Psoas muscle (tissue), 8 donors: ENCODE measurements around the gene TASP1. TPM values are rescaled to one million over a fixed set of nuclear protein-coding genes. Genes with fewer than 3 reads are reported as not detected.

Experiments used
- ATAC-seq, 4 donors: fragments of 200-7000 bp; cut with Tn5 transposase; one replicate each; pipeline ENCODE4 v1.9.1; 2020; ENCODE audit warnings: moderate library complexity in 3 of 4, mild to moderate bottlenecking in 2 of 4
- DNase-seq, 2 donors: peaks; one replicate each; pipeline ENCODE4 v3.0.0-alpha.2; 2020
- H3K27ac ChIP-seq: fragments of 200-600 bp; one replicate; pipeline ENCODE4 v1.8.0; 2022
- H3K27me3 ChIP-seq, 3 donors: fragments of 200-600 bp in 1 of 3; one replicate each; pipeline versions ENCODE4 v1.6.1 to v1.8.0; 2013 to 2022; ENCODE audit warnings: low read length in 2 of 3, mild to moderate bottlenecking in 2 of 3, moderate library complexity in 1 of 3; ENCODE audit not compliant: insufficient read depth in 3 of 3
- H3K36me3 ChIP-seq, 2 donors: fragments of 200-600 bp in 1 of 2; one replicate each; pipeline versions ENCODE4 v1.6.1 to v1.8.0; 2013 to 2022; ENCODE audit warnings: low read depth in 1 of 2, mild to moderate bottlenecking in 1 of 2, moderate library complexity in 1 of 2; ENCODE audit not compliant: insufficient read depth in 1 of 2
- H3K4me1 ChIP-seq: fragments of 200-600 bp; one replicate; pipeline ENCODE4 v1.8.0; 2022
- H3K4me3 ChIP-seq: fragments of 200-600 bp; one replicate; pipeline ENCODE4 v1.8.0; 2022; ENCODE audit warnings: mild to moderate bottlenecking
- H3K9me3 ChIP-seq: fragments of 200-600 bp; one replicate; pipeline ENCODE4 v1.8.0; 2022
- WGBS, 3 donors: extraction: QIAGEN DNeasy Blood & Tissue Kit; methylation state at CpG; one replicate each; pipeline versions ENCODE4 v1.1.6 to v1.1.7; 2013; 5-methylcytosine and 5-hydroxymethylcytosine counted together
- intact Hi-C, 2 donors: fragments of 100-400 bp; cut with DNase I; formaldehyde crosslinking; loops; one replicate each; pipeline versions ENCODE4 v1.11.0 to v1.14.2; 2022
- polyA plus RNA-seq, 3 donors: library from polyadenylated mRNA; stranded (reverse); fragments of 200-250 nt; gene quantifications; one replicate each; pipeline ENCODE4 v1.2.3, GENCODE V29; 2013
- total RNA-seq, 4 donors: library from RNA; stranded (reverse); fragmentation: NEBNext Ultra II Directional in 2 of 4; extraction: Animal tissue kit (Norgen Biotek cat#: 25700) in 2 of 4; gene quantifications; one replicate each; pipeline versions ENCODE4 v1.2.1 to v1.2.4, GENCODE V29; 2021 to 2023
- TF ChIP-seq, protein P1 (sequence below): fragments of 200-600 bp; IDR thresholded peaks from one replicate; pipeline ENCODE4 v1.8.0; 2022; ENCODE audit warnings: antibody characterized with exemption
- donor health status: healthy with polysubstance abuse.
- donor health status: DM: no; HTN: no; CAD: no; lungs with moderate emphysema.
- donor health status: Bipolar disorder and iron deficiency.
- donor health status: healthy.
- donor health status: DM: yes; HTN: yes; CAD: no.
- donor health status: DM: no; HTN: no; CAD: no.
- donor health status: DM: no; HTN: no; CAD: no.
- donor health status: DM: yes; HTN: yes; CAD: no.

TASP1 gene
- total and polyA plus RNA-seq, 7 donors: 1.8 to 4.8 (median 3.2) TPM

DNA sequence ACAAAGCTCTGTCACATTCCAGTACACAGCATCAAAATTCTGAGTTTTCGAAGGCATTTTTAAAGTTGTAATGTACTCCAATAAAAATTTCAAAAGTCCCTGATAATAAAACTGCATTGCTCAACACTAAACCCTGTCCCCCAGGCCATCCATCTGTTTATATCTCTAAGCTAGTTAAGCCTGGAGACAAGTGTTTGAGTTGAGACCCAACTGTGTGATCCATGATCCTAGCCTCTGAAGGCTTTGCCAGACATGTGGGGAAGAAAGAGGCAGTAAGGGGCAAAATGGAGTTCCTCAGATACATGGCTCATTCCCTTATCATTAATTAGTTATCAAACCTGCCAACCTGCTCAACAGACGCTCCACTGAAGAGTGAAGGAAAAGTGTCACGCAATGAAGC lies 219.3 kb downstream of the TASP1 start:
- Histone ChIP-seq H3K4me3 (no peak overlapping the region), H3K27ac (no peak overlapping the region), H3K9me3 (no peaks in the 10 kb centered on the region), H3K27me3 (no peaks in the 10 kb centered on the region), H3K36me3 (peaks cover 0 to 8% of the 10 kb centered on the region in 2 donors), H3K4me1 (no peaks in the 10 kb centered on the region)
- intact Hi-C loops: no loop called here
- ATAC-seq: no peak
- DNase-seq: no peak
- TF ChIP-seq, protein P1, sequence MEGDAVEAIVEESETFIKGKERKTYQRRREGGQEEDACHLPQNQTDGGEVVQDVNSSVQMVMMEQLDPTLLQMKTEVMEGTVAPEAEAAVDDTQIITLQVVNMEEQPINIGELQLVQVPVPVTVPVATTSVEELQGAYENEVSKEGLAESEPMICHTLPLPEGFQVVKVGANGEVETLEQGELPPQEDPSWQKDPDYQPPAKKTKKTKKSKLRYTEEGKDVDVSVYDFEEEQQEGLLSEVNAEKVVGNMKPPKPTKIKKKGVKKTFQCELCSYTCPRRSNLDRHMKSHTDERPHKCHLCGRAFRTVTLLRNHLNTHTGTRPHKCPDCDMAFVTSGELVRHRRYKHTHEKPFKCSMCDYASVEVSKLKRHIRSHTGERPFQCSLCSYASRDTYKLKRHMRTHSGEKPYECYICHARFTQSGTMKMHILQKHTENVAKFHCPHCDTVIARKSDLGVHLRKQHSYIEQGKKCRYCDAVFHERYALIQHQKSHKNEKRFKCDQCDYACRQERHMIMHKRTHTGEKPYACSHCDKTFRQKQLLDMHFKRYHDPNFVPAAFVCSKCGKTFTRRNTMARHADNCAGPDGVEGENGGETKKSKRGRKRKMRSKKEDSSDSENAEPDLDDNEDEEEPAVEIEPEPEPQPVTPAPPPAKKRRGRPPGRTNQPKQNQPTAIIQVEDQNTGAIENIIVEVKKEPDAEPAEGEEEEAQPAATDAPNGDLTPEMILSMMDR: no peak
- WGBS, 3 donors: 83 to 97% (median 87%) methylated on average over 3 of the region's 3 CpGs

DNA sequence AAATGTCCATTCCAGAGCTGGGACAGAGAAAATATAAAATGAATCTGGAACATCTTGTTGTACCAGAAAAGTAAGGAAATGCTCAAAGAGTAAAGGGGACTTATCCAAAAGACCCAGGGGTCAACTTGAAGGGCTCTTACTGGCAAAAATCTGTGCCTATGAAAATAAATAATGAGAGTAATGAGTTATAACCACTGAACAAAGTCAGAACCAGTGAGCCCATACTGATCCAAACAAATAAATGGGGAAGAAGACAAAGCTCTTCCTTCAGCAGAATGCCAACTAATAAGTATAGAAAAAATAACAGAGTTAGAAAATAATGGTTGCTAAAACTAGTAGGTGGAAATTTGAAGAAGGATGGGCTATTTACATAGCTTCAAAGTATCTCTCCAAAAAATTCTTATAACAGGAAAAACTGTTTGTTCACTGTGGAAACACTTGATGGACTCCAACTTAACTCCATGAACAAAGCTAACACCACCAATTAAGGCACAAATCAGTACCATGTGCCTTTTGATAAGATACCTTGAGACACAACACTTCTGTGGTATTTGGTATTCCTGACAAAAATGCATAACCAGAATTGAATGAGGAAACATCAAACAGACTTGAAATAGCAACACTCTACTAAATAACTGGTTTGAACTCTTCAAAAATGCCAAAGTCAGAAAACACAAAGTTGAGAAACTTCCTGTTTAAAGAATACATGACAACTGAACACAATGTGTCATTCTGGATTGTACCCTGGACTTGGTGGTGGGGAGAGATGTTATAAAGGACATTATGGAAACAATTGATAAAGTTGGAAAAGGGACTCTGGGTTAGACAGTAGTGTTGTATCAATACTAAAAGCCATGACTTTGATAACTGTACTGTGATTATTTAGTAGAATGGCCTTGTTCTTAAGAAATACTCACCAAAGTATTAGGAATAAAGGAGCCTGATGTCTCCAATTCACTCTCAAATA lies 220.2 kb downstream of the TASP1 start:
- no peak for ATAC-seq
- Histone ChIP-seq H3K4me1 (no peaks in the 10 kb centered on the region), H3K27ac (no peak overlapping the region), H3K27me3 (no peaks in the 10 kb centered on the region), H3K36me3 (peaks cover 0 to 8% of the 10 kb centered on the region in 2 donors), H3K9me3 (no peaks in the 10 kb centered on the region), H3K4me3 (no peak overlapping the region)
- intact Hi-C loops: no loop called here
- DNase-seq: no peak
- TF ChIP-seq, protein P1: no peak

DNA sequence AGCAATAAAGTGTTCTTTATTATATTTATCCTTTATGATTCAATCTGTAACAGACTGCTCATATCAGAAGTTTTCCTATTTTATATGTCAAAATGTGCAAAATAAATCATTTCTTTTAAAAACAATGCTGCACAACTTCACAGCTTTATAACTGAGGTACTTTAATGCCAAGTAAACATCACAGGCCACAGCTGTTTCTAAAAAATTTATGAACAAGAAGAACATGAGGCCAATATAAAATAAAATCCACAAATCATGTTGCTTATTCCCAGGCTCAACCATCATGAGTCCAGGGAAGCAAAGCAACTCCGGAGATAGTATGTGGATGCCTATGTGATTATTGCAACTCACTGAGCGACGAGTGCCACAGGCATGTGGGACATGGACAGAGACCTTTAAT lies 222.2 kb downstream of the TASP1 start:
- intact Hi-C loops: no loop called here
- Histone ChIP-seq H3K27me3 (no peaks in the 10 kb centered on the region), H3K9me3 (no peaks in the 10 kb centered on the region), H3K27ac (no peak overlapping the region), H3K36me3 (peaks cover 0 to 8% of the 10 kb centered on the region in 2 donors), H3K4me1 (no peaks in the 10 kb centered on the region), H3K4me3 (no peak overlapping the region)
- TF ChIP-seq, protein P1: no peak
- ATAC-seq: no peak
- 72 to 83% (median 77%) methylated on average over 3 of the region's 3 CpGs for WGBS, 3 donors
- DNase-seq: no peak

DNA sequence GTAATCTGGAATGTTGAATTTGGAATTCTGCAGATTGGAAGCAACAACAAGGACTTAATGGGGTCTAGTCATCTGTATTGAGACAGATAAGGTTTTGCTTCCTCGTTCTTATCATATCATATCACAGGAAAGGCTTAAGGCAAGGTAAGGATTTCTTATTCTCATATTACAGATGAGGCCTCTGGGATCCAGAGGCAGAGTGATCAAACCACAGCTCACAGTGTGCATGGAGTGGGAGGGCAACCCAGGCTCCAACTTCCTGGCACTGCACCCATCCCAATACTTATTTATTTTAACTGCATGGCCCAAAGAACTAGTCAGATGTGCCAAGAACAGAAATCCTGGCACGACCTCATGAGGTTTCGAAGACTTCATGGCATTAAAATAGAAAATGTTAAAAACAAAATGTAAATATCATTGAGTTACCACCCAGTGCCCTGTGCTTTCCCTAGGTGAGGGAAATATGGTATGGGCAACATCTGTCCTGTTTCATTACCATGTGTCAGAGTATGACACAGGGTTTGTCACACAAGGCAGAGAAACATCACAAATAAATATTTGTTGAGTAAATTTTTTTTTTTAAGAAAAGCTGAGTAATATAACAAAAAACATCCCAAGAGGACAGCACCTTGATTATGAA lies 225.8 kb downstream of the TASP1 start:
- no peaks in the 10 kb centered on the region for H3K9me3 ChIP-seq
- DNase-seq (no peak), ATAC-seq (no peak)
- peaks cover 0 to 8% of the 10 kb centered on the region in 2 donors for H3K36me3 ChIP-seq
- no peaks in the 10 kb centered on the region for H3K27me3 ChIP-seq
- H3K27ac ChIP-seq: no peak overlapping the region
- TF ChIP-seq, protein P1: no peak
- WGBS, 3 donors: 51 to 69% (median 56%) methylated on average over 3 of the region's 3 CpGs
- intact Hi-C loops: no loop called here
- no peak overlapping the region for H3K4me3 ChIP-seq
- H3K4me1 ChIP-seq: no peaks in the 10 kb centered on the region
